ENCODE data around the gene TAF3.

TAF3 gene

DNA sequence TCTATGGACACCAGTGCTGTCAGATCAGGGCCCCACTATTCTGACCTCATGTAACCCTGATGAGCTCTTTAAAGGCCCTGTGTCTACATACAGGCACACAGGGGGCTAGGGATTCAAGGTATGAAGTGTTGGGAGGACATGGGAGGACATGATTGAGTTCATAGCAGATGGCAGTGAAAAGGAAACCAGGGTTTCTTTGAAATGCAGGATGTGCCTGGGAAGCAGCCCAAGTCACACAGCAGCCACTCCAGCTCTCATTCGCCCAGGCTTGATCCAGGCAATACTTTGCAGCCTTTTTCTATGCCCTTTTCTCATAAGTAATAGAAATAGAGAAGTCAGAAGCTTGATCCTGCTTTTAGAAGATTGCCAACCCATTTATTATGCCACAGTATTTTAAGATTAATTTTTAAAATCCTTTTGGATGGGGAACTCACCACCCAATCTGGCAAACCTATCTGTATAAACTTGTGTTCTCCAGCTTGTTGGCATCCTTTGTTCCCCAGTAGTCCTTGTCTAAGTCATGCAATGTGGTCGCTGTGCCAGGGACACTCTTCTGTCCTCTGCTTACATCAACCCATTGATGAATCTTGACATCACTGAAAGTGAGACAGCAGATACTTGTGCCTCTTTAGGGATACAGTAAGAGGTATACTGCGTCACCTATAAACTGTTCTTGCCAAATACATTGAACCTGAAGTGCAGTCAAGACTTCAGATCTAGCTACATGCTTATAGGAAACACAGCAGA is 95.0 kb downstream of the TAF3 start:
- DNase-seq (ENCODE audit: insufficient read length, low spot score) (no peak), FAIRE-seq (no peak)
- TF ChIP-seq POLR2A (IDR thresholded peaks at IDR 0.05; ENCODE audit: low read depth, low read length), result no peak

GRCh38 chr10:7915923-7916536 is 97.7 kb downstream of the TAF3 start:
- TF ChIP-seq POLR2A (IDR thresholded peaks at IDR 0.05; ENCODE audit: low read depth, low read length), result no peak
- FAIRE-seq (peak; percentile 74), DNase-seq (ENCODE audit: insufficient read length, low spot score) (peak; percentile 11)

DNA sequence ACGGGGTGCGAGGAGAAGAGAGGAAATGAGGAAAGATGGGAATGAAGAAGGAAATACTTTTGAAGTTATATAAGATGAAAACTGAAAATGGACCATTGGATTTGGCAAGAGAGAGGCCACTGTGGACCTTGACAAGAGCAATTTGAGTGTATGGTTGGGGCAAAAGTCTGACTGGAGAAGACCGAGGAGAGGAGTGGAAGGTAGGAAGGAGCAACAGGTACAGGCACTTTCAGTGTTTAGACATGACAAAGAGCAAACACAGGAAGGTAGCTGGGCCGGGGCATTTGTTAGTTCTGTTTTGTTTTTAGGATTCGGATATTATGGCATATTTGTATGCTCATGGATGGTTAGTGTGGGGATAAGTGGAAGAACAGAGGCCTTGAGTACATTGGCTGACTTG is 99.4 kb downstream of the TAF3 start:
- DNase-seq (ENCODE audit: insufficient read length, low spot score), result no peak
- TF ChIP-seq POLR2A (IDR thresholded peaks at IDR 0.05; ENCODE audit: low read depth, low read length), result no peak
- no peak for FAIRE-seq

DNA sequence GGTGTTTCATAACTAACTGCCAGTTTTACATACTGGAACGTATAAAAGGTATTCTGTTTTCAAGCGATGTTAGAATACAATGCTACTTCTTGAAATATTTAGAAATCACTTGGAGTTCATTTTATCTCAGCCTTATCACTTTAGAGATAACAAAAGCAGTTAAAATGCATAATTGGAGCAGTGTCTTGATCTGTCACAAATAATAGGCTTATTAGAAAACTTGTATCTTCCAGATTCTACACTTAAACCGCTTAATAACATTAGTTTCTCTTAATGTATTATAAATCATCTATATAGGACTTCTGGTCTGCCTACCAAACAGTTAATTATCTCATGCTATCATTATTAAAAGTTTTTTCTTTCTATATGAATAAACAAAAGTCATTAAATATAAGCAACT is 104.4 kb downstream of the TAF3 start:
- DNase-seq (ENCODE audit: insufficient read length, low spot score), result no peak
- no peak for TF ChIP-seq POLR2A (IDR thresholded peaks at IDR 0.05; ENCODE audit: low read depth, low read length)
- no peak for FAIRE-seq

DNA sequence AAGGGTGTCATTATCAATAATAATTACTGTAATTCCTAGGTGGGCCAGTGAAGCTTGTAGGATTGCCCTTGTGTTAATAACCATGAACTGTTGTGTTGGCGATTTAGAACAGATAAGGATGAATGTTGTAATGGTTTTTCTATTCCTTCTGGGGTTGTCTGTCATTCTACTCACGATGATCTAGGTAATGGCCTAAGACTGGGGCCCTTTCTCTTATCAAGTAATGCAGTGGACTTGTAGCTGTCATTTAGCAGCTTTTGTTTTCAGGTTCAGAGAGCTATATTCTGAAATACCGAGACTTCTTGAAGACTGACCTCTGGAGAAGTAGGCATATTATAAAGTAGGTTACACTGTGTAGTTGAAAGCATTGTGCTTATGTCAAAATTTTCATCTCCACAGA is 110.2 kb downstream of the TAF3 start:
- TF ChIP-seq POLR2A (IDR thresholded peaks at IDR 0.05; ENCODE audit: low read depth, low read length), result no peak
- DNase-seq (ENCODE audit: insufficient read length, low spot score), result no peak
- no peak for FAIRE-seq

DNA sequence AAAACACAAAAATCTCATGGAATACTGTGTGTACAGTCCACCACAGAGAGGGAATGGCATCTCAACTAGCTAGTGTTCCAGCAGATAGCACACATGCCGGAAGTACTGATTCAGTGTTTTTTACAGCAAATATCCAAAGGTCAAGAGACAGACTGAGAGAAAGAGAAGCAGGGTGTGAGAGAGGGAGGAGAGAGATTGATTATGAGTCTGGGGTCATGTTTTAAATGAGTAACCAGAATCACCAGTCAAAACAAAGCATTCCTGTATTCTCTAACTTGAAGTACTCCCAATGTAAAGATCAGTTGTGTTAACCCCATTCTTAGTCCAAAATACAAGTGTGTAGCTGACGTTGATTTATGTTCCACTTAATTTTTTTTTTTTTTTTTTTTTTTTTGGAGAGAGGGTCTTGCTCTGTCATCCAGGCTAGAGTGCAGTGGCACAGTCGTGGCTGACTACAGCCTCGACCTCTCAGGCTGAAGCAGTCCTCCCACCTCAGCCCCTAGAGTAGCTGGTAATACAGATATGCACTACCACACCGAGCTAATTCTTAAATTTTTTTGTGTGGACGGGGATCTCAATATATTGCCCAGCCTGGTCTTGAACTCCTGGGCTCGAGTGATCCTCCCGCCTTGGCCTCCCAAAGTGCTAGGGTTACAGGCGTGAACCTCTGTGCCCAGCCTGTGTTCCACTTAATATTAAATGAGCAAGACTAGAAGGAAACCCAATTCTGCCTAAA is 114.2 kb downstream of the TAF3 start:
- no peak for FAIRE-seq

DNA sequence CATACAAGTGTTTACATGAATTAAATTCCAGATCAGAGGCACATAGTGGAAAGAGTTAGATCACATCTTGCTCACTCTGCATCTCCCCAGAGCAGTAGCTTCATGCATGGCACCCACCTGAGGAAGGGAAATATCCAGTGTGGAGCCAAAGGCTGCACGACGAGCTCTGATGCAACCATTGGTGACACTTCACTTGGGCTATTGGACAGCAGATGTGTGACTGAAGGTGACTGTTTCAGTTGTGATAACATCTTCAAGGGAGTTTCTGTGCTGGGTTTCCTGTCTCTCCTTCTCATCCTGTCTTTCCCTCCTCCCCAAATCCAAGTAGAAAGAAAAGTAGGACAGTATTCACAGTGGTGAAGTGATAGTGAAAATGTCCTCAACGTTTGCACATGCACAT is 115.0 kb downstream of the TAF3 start:
- no peak for FAIRE-seq
- DNase-seq (ENCODE audit: insufficient read length, low spot score), result no peak
- no peak for TF ChIP-seq POLR2A (IDR thresholded peaks at IDR 0.05; ENCODE audit: low read depth, low read length)

More for the DNA sequence above, 114.2 kb downstream of the TAF3 start:
- no peak for DNase-seq (ENCODE audit: insufficient read length, low spot score)
- TF ChIP-seq POLR2A (IDR thresholded peaks at IDR 0.05; ENCODE audit: low read depth, low read length), result no peak

DNA sequence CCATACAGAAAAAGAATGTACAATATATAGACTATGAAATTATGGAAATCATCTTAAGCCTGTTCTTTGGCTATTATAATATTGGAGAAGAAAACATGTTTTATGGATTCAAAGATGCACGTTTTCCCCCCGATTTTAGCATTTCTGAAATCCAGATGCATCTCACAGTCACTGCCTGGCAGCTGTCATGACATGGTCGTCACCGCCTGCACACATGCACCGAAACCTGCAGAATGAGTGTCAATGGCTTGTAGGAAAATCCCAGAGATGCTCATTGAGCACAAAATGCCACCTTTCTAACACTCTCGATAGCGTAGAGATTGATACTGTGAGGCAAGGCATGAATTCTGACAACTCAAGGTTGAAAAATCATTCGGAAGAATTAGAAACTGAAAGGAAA is 115.5 kb downstream of the TAF3 start:
- no peak for FAIRE-seq
- TF ChIP-seq POLR2A (IDR thresholded peaks at IDR 0.05; ENCODE audit: low read depth, low read length), result no peak
- no peak for DNase-seq (ENCODE audit: insufficient read length, low spot score)

DNA sequence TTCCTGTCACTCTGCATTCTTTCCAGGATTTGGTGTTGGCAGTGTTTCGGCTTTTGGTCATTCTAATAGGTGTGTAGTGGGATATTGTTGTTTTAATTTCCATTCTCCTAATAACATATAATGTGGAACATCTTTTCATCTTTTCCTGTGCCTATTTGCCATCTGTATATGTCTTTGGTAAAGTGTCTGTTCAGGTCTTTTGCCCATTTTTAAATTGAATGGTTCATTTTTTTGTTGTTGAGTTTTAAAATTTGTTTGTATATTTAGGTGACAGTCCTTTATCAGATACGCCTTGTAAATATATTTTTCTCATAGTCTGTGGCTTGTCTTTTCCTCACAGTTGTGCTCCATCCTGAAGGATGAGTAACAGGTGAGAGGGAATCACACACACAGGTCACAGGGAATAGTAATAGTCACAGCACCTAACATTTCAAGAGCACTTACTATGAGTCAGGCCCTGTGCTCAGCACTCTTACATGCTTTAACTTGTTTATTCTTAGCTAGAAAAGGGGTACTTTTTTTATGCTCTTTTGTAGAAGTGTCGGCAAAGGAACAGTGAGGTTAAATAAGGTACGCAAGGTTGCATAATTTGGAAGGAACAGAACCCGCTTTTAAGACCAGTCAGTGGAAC is 119.1 kb downstream of the TAF3 start:
- TF ChIP-seq POLR2A (IDR thresholded peaks at IDR 0.05; ENCODE audit: low read depth, low read length), result no peak

DNA sequence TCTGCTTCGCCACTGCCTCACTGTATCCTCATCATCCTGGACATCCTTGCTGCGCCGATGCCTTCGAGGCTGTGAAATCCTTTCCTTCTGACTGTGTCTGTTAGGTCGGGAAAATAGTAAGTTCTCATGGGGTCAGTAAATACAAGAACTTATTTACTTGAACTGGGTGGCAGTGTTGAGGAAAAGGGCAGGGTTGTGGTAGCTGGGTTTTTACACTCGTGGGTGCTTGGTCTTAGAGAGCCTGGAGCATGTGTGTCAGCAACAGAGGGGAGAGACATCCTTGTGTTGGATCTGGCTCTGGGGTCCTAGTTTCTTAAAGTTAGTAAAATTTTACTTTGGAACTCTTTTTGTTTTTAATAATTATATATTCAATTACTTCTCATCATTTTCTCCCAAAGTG is 123.3 kb downstream of the TAF3 start:
- TF ChIP-seq POLR2A (IDR thresholded peaks at IDR 0.05; ENCODE audit: low read depth, low read length), result no peak
- DNase-seq (ENCODE audit: insufficient read length, low spot score), result no peak
- no peak for FAIRE-seq

More for the DNA sequence above, 119.1 kb downstream of the TAF3 start:
- no peak for FAIRE-seq
- DNase-seq (ENCODE audit: insufficient read length, low spot score), result no peak

- no peak for FAIRE-seq
- DNase-seq (ENCODE audit: insufficient read length, low spot score), result no peak
- TF ChIP-seq POLR2A (IDR thresholded peaks at IDR 0.05; ENCODE audit: low read depth, low read length), result no peak
Observed at GRCh38 chr10:7942316-7942715, 124.0 kb downstream of the TAF3 start.

DNA sequence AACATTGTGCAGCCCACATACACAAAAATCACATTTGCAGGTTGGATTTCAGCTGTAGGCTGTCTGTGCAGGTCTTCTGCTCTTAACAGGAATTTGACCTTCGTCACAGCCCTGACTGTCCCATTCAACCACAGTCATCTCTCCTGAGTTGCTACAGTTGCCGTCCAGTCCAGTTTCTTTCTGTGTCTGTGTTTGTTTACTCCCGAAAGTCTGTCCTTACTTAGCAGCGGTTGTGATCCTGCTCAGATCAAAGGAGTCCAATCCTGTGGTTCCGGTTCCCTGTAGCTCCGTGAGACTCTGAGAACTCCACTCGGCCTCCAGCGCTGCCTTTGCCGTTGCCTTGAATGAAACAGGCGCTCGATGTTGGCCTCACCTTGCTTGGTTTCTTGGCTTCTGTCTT is 124.6 kb downstream of the TAF3 start:
- FAIRE-seq, result no peak
- no peak for DNase-seq (ENCODE audit: insufficient read length, low spot score)
- TF ChIP-seq POLR2A (IDR thresholded peaks at IDR 0.05; ENCODE audit: low read depth, low read length), result no peak

DNA sequence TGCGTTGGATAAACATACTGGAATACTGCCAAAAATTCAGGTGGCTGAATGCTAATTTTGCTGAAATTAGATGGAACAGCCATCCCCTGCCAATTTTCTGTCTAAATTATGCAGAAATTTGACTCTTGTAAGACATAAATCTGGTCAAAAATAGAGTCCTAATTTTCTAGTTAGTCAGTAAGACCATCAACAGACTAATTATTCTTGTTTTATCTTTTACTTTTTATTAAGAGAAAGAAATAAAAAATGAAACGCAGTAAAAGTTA is 125.8 kb downstream of the TAF3 start:
- no peak for TF ChIP-seq POLR2A (IDR thresholded peaks at IDR 0.05; ENCODE audit: low read depth, low read length)
- DNase-seq (ENCODE audit: insufficient read length, low spot score), result no peak
- no peak for FAIRE-seq

DNA sequence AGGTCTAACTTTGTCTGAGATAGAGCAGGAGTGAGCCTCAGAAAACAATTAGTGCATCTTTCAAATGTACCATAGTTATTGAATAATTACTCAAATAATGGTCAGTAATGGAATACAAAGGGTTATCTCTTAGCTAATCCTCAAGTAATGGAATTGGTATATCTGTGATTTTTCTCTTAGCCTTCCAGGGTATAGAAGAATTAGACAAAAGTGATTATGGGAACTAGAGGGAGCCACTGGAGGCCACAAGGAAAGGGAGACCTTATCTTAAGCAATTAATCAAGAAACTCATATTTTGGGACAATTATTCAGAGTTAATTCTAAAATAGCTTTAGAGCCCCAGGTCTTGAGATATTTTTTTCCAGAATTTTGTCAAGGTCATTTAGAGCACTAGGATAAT is 126.2 kb downstream of the TAF3 start:
- FAIRE-seq (no peak), DNase-seq (ENCODE audit: insufficient read length, low spot score) (no peak)
- TF ChIP-seq POLR2A (IDR thresholded peaks at IDR 0.05; ENCODE audit: low read depth, low read length), result no peak
